RPMI8226 (cell line): ENCODE measurements around the gene SMURF1.

Experiments
- DNase-seq: peaks from one replicate; pipeline ENCODE4 v3.0.0-alpha.2; 2015

SMURF1 gene

DNA sequence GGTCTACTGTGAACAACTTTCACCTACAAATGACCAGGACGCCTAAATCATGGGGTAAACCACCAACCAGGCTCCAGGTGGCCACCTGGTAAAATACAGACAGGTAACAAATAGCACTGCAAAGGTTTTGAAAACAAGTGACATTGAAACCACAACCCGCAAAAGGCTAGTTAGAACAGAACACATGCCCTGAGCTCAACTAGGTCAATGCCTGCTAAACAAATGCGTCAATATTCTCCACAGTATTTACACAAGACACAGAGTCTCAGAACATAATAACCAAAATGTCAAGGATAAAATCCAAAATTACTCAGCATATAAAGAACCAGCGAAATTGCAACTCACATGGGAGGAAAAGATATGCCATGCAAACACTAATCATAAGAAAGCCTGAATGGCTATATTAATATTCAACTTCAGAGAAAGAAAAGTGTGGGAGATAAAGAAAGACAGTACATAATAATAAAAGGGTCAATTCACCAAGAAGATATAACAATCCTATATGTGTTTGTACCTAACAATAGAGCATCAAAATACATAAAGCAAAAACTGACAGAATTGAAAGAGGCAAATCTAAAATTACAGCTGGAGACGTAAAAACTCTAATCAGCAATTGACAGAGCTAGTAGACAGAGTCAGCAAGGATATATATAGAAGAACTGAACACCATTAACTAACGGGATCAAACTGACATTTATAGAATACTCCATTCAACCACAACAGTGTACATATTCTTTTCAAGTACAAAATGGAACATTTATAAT lies 47.6 kb downstream of the SMURF1 start:
- no peak for DNase-seq

DNA sequence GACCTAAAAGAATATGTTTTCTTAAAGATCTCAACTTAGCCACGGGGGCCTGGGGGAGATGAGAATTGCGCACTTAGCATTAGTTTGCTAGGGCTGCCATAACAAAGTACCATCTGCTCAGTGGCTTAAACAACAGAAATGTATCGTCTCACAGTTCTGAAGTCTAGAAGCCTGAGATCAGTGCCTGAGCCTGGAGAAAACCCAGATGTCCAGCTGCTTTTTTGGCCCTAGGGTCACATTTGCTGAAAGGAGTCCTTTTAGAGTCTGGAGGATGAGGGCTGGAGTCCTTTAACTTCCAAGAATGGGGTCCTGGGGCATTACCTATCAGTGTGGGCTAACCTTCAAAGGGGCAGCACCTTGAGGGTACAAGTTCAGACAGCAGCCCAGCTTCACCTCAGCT lies 48.2 kb downstream of the SMURF1 start:
- DNase-seq, result no peak

DNA sequence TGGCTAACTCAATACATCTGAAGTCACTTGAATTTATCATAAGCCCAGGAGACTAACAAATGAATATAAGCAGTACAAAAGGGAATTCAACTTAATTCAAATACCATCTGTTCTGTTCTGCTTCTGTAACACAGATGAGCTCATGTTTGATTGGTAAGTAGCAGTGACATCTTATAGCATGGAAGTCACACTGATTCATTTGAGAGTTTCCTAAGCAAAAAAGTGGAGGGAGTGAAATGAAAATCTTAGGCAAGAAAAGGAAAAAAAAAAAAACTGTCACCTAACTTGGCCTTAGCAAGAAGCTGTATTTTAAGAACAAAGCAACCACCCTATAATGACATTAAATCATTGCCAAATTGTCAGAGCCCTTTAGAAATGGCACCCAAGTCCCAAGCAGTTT lies 49.5 kb downstream of the SMURF1 start:
- DNase-seq, result no peak

DNA sequence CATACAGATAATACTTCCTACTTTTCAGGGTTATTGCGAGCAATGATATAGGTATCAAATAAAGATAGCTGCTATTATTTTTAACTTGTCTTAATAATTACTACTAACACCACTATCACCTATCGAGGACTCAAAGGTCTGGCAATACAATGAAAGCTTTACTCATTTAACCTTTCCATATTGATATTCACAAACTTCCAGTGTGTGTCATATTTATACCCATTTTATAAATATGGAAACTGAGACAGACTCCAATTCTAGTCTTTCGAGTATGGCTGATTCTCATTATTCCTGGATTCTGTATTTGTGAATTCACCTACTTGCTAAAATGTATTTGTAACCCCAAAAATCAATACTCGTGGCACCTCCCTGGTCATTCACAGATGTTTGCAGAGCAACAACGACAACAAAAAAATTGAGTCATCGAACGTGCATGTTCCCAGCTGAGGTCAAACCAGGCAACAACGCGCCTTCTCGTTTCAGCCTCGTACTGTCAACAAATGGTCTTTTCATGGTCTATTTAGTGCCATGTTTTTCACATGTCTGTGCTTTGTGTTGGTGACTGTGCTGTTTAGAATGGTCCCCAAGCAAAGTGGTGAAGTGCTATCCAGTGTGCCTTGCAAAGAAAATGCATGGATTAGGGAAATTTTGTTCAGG lies 51.7 kb downstream of the SMURF1 start:
- DNase-seq, result no peak

DNA sequence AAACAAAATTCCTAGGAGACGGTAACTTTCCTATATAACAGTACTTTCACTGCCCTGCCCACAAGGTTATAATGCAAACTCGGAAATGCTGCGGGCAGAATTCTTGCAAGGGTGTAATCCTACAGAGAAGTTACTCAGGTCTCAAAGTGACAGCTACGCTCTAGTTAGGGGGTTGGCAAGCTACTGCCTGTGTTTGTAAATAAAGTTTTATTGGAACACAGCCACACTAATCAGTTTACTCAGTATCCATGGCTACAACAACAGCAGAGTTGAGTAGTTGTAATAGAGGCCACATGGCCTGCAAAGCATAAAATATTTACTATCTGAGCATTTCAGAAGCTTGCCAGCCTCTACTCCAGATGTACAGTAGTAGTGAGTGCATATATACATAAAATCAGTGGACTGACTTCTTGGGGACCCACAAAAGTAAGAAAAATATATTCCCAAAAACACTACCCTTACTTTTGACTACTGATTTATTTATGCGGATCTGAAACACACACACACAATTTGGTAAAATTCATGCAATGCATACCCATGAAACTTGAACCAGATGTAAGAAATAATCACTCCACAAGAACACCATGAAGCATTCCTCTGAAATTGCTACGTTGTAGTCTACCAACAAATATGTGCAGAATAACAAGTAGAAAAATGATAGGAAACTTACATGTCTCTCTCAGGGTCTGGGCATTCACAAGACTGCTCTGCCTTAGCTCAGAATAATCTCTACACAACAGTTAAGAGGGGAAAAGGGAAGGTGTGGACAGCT lies 53.0 kb downstream of the SMURF1 start:
- no peak for DNase-seq

DNA sequence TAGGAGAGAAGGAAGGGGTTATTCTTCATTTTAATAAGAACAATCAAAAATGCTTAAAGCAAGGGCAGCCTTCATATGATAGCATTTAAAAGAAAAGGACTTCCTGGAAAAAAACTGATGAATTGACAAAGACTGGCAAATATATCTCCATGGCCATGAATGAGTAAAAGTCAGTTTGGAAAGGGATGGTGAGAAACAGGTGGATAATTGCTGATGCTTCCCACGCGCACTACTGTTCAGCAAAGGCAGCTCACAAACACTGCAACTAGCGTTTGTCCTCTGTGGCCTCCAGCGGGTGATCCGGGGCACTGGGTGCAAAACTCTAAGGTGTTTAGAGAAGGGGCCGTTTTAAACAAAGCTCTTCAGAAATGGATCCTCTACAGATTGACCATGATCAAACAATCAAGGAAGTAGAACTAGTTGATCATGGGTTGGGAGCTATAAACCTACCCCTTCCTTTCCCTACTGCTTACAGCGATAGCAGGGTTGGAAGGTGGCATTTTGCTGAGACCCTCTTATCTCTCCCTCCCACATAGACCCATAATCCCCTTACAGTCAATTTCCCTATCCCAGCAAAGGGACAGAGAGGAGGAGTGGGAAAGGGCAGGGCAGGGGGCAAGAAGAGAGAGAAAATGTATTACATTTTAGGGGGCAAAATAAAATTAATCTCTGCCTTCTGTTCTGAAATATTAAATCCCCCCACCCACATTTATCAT lies 53.8 kb downstream of the SMURF1 start:
- DNase-seq, result no peak

DNA sequence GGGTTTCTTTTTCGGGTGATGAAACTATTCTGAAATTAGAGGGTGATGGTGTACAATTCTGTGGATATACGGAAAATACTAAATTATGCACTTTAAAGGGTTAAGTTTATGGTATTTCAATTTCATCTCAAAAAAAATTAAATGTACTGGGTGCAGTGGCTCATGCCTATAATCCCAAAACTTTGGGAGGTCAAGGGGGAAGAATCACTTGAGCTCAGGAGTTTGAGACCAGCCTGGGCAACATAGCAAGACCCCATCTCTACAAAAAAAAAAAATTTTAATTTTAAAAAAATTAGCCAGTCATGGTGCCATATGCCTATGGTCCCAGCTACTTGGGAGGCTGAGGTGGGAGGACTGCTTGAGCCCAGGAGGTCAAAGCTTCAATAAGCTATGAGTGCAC lies 57.0 kb downstream of the SMURF1 start:
- DNase-seq, result no peak

DNA sequence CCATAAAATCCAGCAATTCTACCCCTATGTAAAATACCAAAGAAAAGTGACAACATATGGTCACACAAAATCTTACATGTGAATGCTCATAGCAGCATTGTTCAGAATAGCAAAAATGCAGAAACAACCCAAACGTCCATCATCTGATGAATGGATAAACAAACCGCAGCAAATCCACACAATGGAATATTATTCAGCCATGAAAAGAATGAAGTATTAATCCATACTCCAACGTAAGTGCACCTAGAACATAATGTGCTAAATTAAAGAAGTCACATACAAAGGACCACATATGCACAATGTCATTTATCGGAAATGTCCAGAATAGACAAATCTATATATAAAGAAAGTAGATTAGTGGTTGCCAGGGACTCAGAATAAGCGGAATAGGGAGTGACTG lies 57.4 kb downstream of the SMURF1 start:
- DNase-seq, result no peak

DNA sequence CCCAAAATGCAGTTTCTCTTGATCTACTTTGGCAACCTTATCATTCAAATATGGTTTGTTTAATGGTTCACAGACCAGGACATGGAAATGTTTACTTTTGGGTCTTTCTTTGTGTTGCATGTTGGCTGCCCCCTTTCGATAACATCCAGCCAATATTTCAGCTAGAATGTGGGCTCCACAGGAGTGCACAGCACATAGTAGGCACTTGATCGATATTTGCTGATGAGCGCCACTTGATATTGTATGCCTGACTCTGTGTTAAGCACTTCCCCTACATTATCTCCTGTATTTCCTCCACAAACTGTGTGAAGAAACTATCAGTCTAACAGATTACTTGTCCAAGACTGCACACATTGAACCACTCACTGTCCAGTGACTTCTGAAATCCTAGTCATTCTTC lies 60.2 kb downstream of the SMURF1 start:
- DNase-seq, result no peak

DNA sequence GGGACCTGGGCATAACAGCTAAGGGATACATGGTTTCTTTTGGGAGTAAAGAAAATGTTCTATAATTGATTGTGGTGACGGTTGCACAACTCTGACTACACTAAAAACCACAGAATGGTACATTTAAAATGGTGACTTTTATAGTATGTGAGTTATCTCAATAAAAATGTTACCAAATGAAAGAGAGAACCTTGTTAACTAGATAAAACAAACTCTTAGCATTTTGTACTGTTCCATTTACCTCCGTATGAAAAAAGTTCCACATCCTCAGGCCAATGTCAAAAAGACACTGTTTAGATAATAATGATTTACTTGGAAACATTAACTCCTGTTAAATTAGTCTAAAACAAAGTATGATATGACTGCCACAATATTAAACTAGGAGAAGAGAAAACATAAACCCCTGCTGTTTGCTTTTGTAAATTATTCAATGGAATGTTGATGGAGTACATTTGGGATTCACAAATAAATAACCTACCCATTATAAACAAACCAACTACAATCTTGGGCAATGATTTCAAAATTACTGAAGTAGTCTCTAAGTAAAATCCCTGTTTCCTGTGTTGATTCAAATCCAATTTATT lies 60.7 kb downstream of the SMURF1 start:
- no peak for DNase-seq

DNA sequence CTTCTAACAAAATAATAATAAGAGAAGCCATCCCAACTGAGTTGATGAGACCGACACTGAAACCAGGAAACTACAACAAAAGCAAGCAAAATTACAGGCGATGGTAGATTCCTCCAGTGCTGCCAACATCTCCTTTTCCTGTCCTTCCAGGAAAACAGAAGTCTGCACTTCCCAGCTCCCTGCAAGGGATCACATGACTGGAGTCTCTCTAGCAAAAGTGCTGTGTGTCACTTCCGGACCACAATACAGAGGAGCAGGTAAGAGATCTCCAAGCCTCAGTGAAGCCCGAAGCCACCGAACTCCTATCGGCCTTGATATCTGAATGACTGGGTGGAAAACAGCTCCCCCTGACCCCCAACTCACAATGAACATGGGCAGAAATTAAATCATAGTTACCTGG lies 63.2 kb downstream of the SMURF1 start:
- no peak for DNase-seq

DNA sequence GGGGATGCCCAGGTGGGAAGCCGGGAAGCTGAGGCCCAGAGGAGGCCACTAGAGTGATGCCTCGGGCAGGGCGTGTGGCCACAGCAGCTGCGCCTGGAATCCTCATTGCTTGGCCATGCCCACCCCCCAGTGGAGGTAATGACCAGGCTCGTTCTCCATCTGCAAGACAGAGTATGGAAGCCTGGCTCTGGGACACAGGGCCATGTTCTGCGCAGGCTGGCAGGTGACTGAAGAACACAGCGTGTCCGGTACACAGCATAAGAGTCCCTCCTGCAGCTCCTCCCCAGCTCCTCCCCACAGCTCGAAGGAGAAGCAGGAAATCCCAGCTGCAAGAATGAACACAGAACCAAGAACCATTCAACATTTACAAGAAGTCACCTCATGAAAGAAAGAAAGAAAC lies 64.8 kb downstream of the SMURF1 start:
- no peak for DNase-seq

DNA sequence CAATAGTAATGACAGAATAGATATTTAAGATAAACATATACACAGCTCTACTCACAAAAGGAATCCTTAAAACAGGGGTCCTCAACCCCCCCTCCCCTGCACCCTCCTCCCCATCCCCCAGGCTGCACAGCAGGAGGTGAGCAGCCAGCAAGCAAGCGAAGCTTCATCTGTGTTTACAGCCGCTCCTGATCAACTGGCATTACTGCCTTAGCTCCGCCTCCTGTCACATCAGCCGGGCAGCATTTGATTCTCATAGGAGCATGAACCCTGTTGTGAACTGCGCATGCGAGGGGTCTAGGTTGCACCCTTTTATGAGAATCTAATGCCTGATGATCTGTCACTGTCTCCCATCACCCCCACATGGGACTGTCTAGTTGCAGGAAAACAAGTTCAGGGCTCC lies 65.5 kb downstream of the SMURF1 start:
- DNase-seq, result no peak

DNA sequence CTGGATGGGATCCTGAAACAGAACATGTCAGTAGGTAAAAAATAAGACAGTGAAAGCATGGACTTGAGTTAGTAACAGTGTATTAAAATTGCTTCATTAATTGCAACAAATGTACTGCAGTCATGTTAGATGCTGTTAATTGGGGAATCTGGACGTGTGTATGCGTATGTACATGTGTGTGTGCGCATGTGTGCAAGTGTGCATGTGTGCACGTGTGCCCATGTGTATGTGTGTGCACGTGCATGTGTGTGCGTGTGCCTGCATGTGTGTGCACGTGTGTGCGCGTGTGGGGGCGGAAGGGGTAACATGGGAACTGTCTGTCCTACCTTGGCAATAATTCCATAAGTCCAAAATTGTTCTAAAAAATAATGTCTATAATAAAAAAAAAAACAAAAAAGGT lies 67.3 kb downstream of the SMURF1 start:
- DNase-seq, result no peak

DNA sequence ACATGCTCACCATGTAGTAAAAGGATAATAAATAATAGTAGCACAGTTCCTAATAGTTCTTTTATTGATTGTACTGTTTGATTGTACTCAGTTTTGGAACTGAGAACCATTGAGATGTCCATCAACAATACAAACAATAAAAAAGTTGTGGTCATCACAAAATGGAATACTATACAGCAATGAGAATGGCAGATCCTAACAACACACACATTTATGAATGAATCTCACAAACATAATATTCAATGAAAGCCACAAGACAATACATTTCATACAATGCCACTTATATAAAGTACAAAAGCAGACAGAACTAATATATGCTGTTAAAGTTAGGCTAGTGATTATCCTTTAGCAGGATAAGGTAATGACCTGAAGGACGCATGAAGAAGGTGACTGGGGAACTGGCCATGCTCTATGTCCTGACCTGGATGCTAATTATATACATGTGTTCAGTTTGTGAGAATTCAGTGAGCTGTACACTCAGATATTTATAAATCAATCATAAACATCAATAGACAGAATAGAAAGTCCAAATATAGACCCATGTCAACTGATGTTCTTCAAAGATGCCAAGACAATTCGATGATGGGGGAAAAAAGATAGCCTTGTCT lies 70.0 kb downstream of the SMURF1 start:
- DNase-seq, result no peak

DNA sequence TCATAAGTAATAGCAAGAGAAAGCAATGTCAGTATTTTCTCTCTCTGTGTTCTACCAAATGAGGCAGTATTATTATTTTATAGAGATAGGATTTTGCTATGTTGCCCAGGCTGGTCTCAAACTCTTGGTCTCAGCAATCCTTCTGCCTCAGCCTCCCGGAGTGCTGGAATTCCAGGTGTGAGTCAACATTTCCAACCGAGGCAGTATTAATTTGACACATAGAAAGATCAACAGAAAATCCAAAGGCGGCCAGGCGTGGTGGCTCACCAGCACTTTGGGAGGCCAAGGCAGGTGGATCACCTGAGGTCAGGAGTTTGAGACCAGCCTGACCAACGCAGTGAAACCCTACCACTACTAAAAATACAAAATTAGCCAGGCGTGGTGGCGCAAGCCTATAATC lies 71.8 kb downstream of the SMURF1 start:
- DNase-seq, result no peak

DNA sequence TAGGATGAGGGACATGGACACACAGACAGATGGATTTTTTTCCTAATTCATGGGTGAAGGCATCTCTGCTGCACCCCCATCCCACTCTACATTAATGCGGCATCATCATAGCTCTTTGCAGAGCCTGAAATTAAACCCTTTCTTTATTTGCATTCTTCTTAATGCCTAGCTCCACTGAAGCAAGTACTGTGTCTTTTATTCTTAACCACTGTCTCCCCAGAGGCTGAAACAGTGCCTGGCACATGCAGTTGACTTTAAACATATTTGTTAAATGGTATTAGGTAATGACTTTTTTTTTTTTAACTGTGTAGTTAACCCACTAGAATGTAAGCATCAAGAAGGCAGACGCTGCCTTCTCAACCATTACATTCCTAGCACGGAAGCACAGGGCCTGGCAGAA lies 73.5 kb downstream of the SMURF1 start:
- DNase-seq, result no peak

DNA sequence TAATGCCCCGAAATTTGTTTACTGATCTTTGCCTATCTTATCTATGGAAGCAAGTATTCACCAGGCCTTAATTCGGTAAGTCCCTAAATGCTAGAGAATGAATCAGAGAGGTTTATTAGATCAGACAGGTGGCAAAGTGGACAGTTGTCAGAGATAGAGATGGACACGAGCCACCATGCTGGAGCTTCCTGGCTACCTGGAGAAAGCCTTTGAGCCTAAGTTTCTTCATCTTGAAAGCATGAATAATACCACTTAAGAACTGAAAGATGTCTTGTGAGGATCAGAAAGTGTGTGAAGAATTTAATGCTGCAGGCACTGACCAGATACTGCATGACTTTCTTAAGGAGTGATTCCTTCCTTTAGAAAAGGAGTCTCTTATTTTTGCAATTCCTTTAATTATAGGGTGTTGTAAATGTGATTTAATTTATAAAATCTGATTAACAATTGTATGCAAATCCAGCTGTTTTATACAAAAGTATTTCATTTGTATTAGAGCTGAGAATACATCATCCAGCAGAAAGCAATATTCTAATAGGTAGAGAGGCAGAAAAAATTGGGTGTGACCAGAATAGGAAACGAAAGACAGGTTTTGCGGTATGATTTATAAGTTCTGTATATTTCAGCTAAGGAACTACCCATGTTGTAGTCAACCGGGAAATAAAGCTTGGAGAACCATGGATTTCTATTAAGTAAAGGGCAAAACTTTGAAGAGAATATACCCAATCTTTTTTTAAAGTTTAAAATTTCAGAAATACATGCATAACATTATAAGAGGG lies 82.7 kb downstream of the SMURF1 start:
- DNase-seq, result no peak

DNA sequence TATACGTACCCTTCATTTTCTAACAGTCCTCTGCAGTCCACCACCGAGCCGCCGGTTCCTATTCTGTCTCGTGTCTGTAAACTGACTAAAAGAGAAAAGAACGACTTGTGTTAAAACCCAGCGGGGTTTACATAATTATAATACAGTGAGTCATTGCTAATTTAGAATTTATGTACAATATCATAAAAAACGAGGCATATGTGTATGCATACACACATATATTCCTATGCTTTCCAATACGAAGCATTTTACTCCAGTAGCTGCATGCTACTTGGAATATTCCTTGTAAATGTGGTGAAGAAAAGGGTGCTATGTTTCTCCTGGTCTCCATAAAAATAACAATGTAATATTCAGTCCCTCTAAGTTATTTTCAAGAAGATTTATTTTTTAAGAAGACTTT lies 89.1 kb downstream of the SMURF1 start:
- no peak for DNase-seq

DNA sequence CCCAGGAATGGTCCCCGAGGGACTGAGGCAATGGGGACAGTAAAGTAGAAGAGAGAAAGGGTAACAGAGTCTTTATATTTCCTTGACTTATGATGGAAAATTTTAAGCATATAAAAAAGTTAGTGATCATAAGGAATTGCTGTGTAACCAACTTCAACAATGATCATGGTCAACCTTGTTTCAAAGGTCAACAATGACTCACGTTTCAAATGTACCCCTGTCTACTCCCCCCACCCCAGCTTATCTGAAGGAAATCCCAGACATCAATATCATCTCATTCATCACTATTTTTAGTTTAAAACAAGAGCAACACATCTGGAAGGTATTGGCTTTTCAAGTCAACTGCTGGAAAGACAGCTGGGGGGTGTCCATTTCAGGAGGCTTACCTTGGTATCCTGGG lies 92.9 kb downstream of the SMURF1 start:
- no peak for DNase-seq

DNA sequence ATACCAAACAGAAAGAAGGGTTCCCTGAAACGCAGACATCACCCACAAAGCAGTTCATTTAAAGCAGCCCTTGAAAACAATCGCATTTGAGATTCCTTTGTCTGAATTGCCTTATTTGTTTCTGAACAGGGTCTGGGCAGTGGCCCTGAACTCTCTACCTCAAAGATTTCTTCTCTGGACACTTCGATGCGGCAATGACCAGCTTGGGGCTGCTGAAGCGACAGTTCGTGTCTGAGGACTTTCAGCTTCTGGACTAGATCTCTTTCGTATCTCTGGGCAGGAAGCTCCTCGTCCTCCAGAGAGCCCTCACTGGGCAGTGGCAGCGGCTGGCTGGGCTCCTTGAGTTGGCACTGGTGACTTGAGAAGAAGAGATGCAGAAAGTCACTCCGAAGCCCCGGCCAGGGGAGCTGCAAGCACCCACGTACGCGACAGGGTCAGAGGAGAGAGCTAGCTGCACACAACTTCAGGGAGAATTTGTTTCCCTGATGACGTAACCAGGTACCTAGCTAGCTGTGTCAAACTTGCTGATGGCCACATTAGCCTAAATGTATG lies 96.3 kb downstream of the SMURF1 start:
- no peak for DNase-seq

DNA sequence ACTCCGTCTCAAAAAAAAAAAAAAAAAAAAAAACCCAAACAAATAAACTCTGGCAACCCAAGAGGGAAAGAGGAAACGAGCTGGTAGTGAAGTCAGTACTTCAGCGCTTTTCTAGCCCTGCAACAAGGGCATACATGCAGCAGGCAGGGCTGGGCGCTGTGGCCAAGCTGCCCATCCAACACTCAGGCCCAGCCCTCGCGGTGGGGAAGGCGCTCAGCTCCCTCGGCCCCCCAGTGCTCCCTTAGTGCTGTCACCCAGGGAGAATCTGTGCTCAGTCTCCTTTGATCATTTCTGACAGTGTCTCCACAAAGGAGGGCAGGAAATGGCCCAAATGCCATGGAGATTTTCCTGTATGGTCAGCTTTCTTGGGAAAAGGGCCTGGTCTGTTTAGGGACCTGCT lies 97.2 kb downstream of the SMURF1 start:
- no peak for DNase-seq
